Keratinocyte (primary cell): Measurements from ENCODE around the gene NLGN1. TPM values are rescaled to one million over a fixed set of nuclear protein-coding genes. Genes with fewer than 3 reads are reported as not detected.

Experiments used
- DNase-seq: peaks from one replicate; pipeline ENCODE4 v3.0.0-alpha.2; 2011; ENCODE audit warnings: low read depth, missing footprints, low spot score
- FAIRE-seq: peaks from 2 replicates; lab custom pipeline; 2011; peaks lifted over from hg19 to GRCh38; lab: Jason Lieb, UNC
- H2AFZ ChIP-seq: 2 replicates; pipeline ENCODE4 v1.6.0; 2012; ENCODE audit warnings: low read length, control low read depth, inconsistent platforms; ENCODE audit not compliant: control insufficient read depth
- H3K27ac ChIP-seq: 2 replicates; pipeline ENCODE4 v1.5.1; 2011; ENCODE audit warnings: low read length; ENCODE audit not compliant: control insufficient read depth, insufficient read depth
- H3K27me3 ChIP-seq: 3 replicates; pipeline ENCODE4 v1.6.0; 2011; ENCODE audit warnings: low read length; ENCODE audit not compliant: control insufficient read depth, insufficient read depth; ENCODE audit errors: extremely low read depth
- H3K36me3 ChIP-seq, 2 experiments: 2 replicates in 1 of 2; 3 replicates in 1 of 2; pipeline ENCODE4 v1.5.1; 2011; ENCODE audit warnings: low read length in 2 of 2, mild to moderate bottlenecking in 1 of 2; ENCODE audit not compliant: control insufficient read depth in 2 of 2, insufficient read depth in 2 of 2; ENCODE audit errors: extremely low read depth in 1 of 2
- H3K4me1 ChIP-seq: 3 replicates; pipeline ENCODE4 v1.5.1; 2011; ENCODE audit warnings: low read length; ENCODE audit not compliant: control insufficient read depth, insufficient read depth; ENCODE audit errors: extremely low read depth
- H3K4me2 ChIP-seq: 3 replicates; pipeline ENCODE4 v1.6.0; 2011; ENCODE audit warnings: low read depth, low read length; ENCODE audit not compliant: control insufficient read depth, insufficient read depth; ENCODE audit errors: extremely low read depth
- H3K4me3 ChIP-seq, 3 experiments: fragments of 200-600 bp in 1 of 3; sonication (generic) in 1 of 3; 2 replicates in 2 of 3; 3 replicates in 1 of 3; pipeline ENCODE4 v1.5.1; 2011 to 2016; ENCODE audit warnings: low read length in 3 of 3, mild to moderate bottlenecking in 3 of 3, control low read depth in 2 of 3, inconsistent platforms in 1 of 3, low read depth in 1 of 3, mixed read lengths in 1 of 3, mixed run types in 1 of 3, moderate library complexity in 1 of 3; ENCODE audit not compliant: control insufficient read depth in 2 of 3, insufficient read depth in 2 of 3; ENCODE audit errors: extremely low read depth in 1 of 3
- H3K79me2 ChIP-seq: 2 replicates; pipeline ENCODE4 v1.6.0; 2012; ENCODE audit warnings: low read length; ENCODE audit not compliant: control insufficient read depth, insufficient read depth
- H3K9ac ChIP-seq: 3 replicates; pipeline ENCODE4 v1.6.0; 2011; ENCODE audit warnings: low read length; ENCODE audit not compliant: control insufficient read depth, insufficient read depth; ENCODE audit errors: extremely low read depth
- H3K9me1 ChIP-seq: 3 replicates; pipeline ENCODE4 v1.6.0; 2011; ENCODE audit warnings: low read length; ENCODE audit not compliant: control insufficient read depth, insufficient read depth; ENCODE audit errors: extremely low read depth
- H3K9me3 ChIP-seq: 2 replicates; pipeline ENCODE4 v1.5.1; 2012; ENCODE audit warnings: low read depth, low read length; ENCODE audit not compliant: control insufficient read depth
- H4K20me1 ChIP-seq: 3 replicates; pipeline ENCODE4 v1.6.0; 2011; ENCODE audit warnings: low read length; ENCODE audit not compliant: control insufficient read depth, insufficient read depth; ENCODE audit errors: extremely low read depth
- CTCF ChIP-seq, 3 experiments: IDR thresholded peaks in 1 of 3; conservative IDR thresholded peaks in 1 of 3; optimal IDR thresholded peaks in 1 of 3; 2 replicates in 2 of 3; 3 replicates in 1 of 3; pipeline versions ENCODE3 to v1.5.1; 2011; ENCODE audit warnings: low read length in 3 of 3, mild to moderate bottlenecking in 3 of 3, moderate library complexity in 2 of 3, control low read depth in 1 of 3, inconsistent platforms in 1 of 3; ENCODE audit not compliant: insufficient read depth in 2 of 3; ENCODE audit errors: extremely low read depth in 1 of 3
- EZH2 ChIP-seq: IDR thresholded peaks from one replicate; pipeline ENCODE4 v1.6.1; 2012; ENCODE audit warnings: inconsistent platforms, mild to moderate bottlenecking, low read length, moderate library complexity
- dilution Hi-C: fragments of 300-500 bp; cut with MboI; formaldehyde crosslinking; loops from one replicate; pipeline ENCODE4 v1.7.0; 2020; ENCODE audit warnings: low sequenced_read_pairs; ENCODE audit not compliant: extremely low pct_ligation_motif_present
- polyA plus RNA-seq, 5 experiments: library from polyadenylated mRNA; depleted of rRNA in 3 of 5; stranded (reverse) in 3 of 5; stranded (forward) in 1 of 5; unstranded in 1 of 5; fragments of >200 nt; gene quantifications; 1 replicate in 1 of 5; 2 replicates in 3 of 5; 3 replicates in 1 of 5; pipeline versions ENCODE4 v1.2.1 to v1.2.3, GENCODE V29; 2011 to 2012; ENCODE audit warnings: missing spikeins in 2 of 5, low read depth in 1 of 5, low replicate concordance in 1 of 5

Gene NLGN1
- polyA plus RNA-seq, 1 donor (not counting 4 experiments of a cell fraction or from before 2014, with no cell fraction given), result not detected

GRCh38 chr3:174321548-174321947, 924.0 kb downstream of the NLGN1 start:
- Histone ChIP-seq H3K4me1 (no peaks in the 10 kb centered on the region), H3K9me1 (no peaks in the 10 kb centered on the region), H4K20me1 (no peaks in the 10 kb centered on the region), H3K36me3 (no peaks in the 10 kb centered on the region), H3K4me3 (no peak overlapping the region), H3K9ac (no peak overlapping the region), H3K9me3 (no peaks in the 10 kb centered on the region), H3K79me2 (no peaks in the 10 kb centered on the region), H3K4me2 (no peak overlapping the region), H3K27ac (no peak overlapping the region), H3K27me3 (no peaks in the 10 kb centered on the region), H2AFZ (no peak overlapping the region)
- dilution Hi-C loops, result no loop called here
- no peak for TF ChIP-seq EZH2
- no peak for TF ChIP-seq CTCF (optimal IDR thresholded peaks at IDR 0.05 in 1 of 3, IDR thresholded peaks at IDR 0.05 in 1 of 3, conservative IDR thresholded peaks at IDR 0.05 in 1 of 3; ENCODE audit: extremely low read depth in 1 of 3, insufficient read depth in 2 of 3, low read length in 3 of 3)
- DNase-seq (no peak), FAIRE-seq (no peak)

- Histone ChIP-seq H3K9ac (no peak overlapping the region), H3K36me3 (no peaks in the 10 kb centered on the region), H2AFZ (no peak overlapping the region), H4K20me1 (no peaks in the 10 kb centered on the region), H3K27ac (no peak overlapping the region), H3K9me3 (no peaks in the 10 kb centered on the region), H3K4me1 (no peaks in the 10 kb centered on the region), H3K27me3 (no peaks in the 10 kb centered on the region), H3K79me2 (no peaks in the 10 kb centered on the region), H3K9me1 (no peaks in the 10 kb centered on the region), H3K4me2 (no peak overlapping the region), H3K4me3 (no peak overlapping the region)
- no peak for TF ChIP-seq EZH2
- no peak for TF ChIP-seq CTCF (optimal IDR thresholded peaks at IDR 0.05 in 1 of 3, IDR thresholded peaks at IDR 0.05 in 1 of 3, conservative IDR thresholded peaks at IDR 0.05 in 1 of 3; ENCODE audit: extremely low read depth in 1 of 3, insufficient read depth in 2 of 3, low read length in 3 of 3)
- dilution Hi-C loops, result no loop called here
- DNase-seq, result no peak
- FAIRE-seq, result no peak
Observed at GRCh38 chr3:174322789-174323188, 925.2 kb downstream of the NLGN1 start.
